Keratinocyte (primary cell): ENCODE data around the gene ULK3. TPM values are rescaled to one million over a fixed set of nuclear protein-coding genes. Genes with fewer than 3 reads are reported as not detected.

Experiments
- DNase-seq: peaks from one replicate; pipeline ENCODE4 v3.0.0-alpha.2; 2011; ENCODE audit warnings: low read depth, missing footprints, low spot score
- FAIRE-seq: peaks from 2 replicates; lab custom pipeline; 2011; peaks lifted over from hg19 to GRCh38; lab: Jason Lieb, UNC
- H2AFZ ChIP-seq: 2 replicates; pipeline ENCODE4 v1.6.0; 2012; ENCODE audit warnings: low read length, control low read depth, inconsistent platforms; ENCODE audit not compliant: control insufficient read depth
- H3K27ac ChIP-seq: 2 replicates; pipeline ENCODE4 v1.5.1; 2011; ENCODE audit warnings: low read length; ENCODE audit not compliant: control insufficient read depth, insufficient read depth
- H3K27me3 ChIP-seq: 3 replicates; pipeline ENCODE4 v1.6.0; 2011; ENCODE audit warnings: low read length; ENCODE audit not compliant: control insufficient read depth, insufficient read depth; ENCODE audit errors: extremely low read depth
- H3K36me3 ChIP-seq, 2 experiments: 2 replicates in 1 of 2; 3 replicates in 1 of 2; pipeline ENCODE4 v1.5.1; 2011; ENCODE audit warnings: low read length in 2 of 2, mild to moderate bottlenecking in 1 of 2; ENCODE audit not compliant: control insufficient read depth in 2 of 2, insufficient read depth in 2 of 2; ENCODE audit errors: extremely low read depth in 1 of 2
- H3K4me1 ChIP-seq: 3 replicates; pipeline ENCODE4 v1.5.1; 2011; ENCODE audit warnings: low read length; ENCODE audit not compliant: control insufficient read depth, insufficient read depth; ENCODE audit errors: extremely low read depth
- H3K4me2 ChIP-seq: 3 replicates; pipeline ENCODE4 v1.6.0; 2011; ENCODE audit warnings: low read depth, low read length; ENCODE audit not compliant: control insufficient read depth, insufficient read depth; ENCODE audit errors: extremely low read depth
- H3K4me3 ChIP-seq, 3 experiments: fragments of 200-600 bp in 1 of 3; sonication (generic) in 1 of 3; 2 replicates in 2 of 3; 3 replicates in 1 of 3; pipeline ENCODE4 v1.5.1; 2011 to 2016; ENCODE audit warnings: low read length in 3 of 3, mild to moderate bottlenecking in 3 of 3, control low read depth in 2 of 3, inconsistent platforms in 1 of 3, low read depth in 1 of 3, mixed read lengths in 1 of 3, mixed run types in 1 of 3, moderate library complexity in 1 of 3; ENCODE audit not compliant: control insufficient read depth in 2 of 3, insufficient read depth in 2 of 3; ENCODE audit errors: extremely low read depth in 1 of 3
- H3K79me2 ChIP-seq: 2 replicates; pipeline ENCODE4 v1.6.0; 2012; ENCODE audit warnings: low read length; ENCODE audit not compliant: control insufficient read depth, insufficient read depth
- H3K9ac ChIP-seq: 3 replicates; pipeline ENCODE4 v1.6.0; 2011; ENCODE audit warnings: low read length; ENCODE audit not compliant: control insufficient read depth, insufficient read depth; ENCODE audit errors: extremely low read depth
- H3K9me1 ChIP-seq: 3 replicates; pipeline ENCODE4 v1.6.0; 2011; ENCODE audit warnings: low read length; ENCODE audit not compliant: control insufficient read depth, insufficient read depth; ENCODE audit errors: extremely low read depth
- H3K9me3 ChIP-seq: 2 replicates; pipeline ENCODE4 v1.5.1; 2012; ENCODE audit warnings: low read depth, low read length; ENCODE audit not compliant: control insufficient read depth
- H4K20me1 ChIP-seq: 3 replicates; pipeline ENCODE4 v1.6.0; 2011; ENCODE audit warnings: low read length; ENCODE audit not compliant: control insufficient read depth, insufficient read depth; ENCODE audit errors: extremely low read depth
- CTCF ChIP-seq, 3 experiments: IDR thresholded peaks in 1 of 3; conservative IDR thresholded peaks in 1 of 3; optimal IDR thresholded peaks in 1 of 3; 2 replicates in 2 of 3; 3 replicates in 1 of 3; pipeline versions ENCODE3 to v1.5.1; 2011; ENCODE audit warnings: low read length in 3 of 3, mild to moderate bottlenecking in 3 of 3, moderate library complexity in 2 of 3, control low read depth in 1 of 3, inconsistent platforms in 1 of 3; ENCODE audit not compliant: insufficient read depth in 2 of 3; ENCODE audit errors: extremely low read depth in 1 of 3
- EZH2 ChIP-seq: IDR thresholded peaks from one replicate; pipeline ENCODE4 v1.6.1; 2012; ENCODE audit warnings: inconsistent platforms, mild to moderate bottlenecking, low read length, moderate library complexity
- dilution Hi-C: fragments of 300-500 bp; cut with MboI; formaldehyde crosslinking; loops from one replicate; pipeline ENCODE4 v1.7.0; 2020; ENCODE audit warnings: low sequenced_read_pairs; ENCODE audit not compliant: extremely low pct_ligation_motif_present
- polyA plus RNA-seq, 5 experiments: library from polyadenylated mRNA; depleted of rRNA in 3 of 5; stranded (reverse) in 3 of 5; stranded (forward) in 1 of 5; unstranded in 1 of 5; fragments of >200 nt; gene quantifications; 1 replicate in 1 of 5; 2 replicates in 3 of 5; 3 replicates in 1 of 5; pipeline versions ENCODE4 v1.2.1 to v1.2.3, GENCODE V29; 2011 to 2012; ENCODE audit warnings: missing spikeins in 2 of 5, low read depth in 1 of 5, low replicate concordance in 1 of 5

ULK3 gene
- polyA plus RNA-seq, 1 donor (not counting 4 experiments of a cell fraction or from before 2014, with no cell fraction given), result 16.5 TPM

DNA sequence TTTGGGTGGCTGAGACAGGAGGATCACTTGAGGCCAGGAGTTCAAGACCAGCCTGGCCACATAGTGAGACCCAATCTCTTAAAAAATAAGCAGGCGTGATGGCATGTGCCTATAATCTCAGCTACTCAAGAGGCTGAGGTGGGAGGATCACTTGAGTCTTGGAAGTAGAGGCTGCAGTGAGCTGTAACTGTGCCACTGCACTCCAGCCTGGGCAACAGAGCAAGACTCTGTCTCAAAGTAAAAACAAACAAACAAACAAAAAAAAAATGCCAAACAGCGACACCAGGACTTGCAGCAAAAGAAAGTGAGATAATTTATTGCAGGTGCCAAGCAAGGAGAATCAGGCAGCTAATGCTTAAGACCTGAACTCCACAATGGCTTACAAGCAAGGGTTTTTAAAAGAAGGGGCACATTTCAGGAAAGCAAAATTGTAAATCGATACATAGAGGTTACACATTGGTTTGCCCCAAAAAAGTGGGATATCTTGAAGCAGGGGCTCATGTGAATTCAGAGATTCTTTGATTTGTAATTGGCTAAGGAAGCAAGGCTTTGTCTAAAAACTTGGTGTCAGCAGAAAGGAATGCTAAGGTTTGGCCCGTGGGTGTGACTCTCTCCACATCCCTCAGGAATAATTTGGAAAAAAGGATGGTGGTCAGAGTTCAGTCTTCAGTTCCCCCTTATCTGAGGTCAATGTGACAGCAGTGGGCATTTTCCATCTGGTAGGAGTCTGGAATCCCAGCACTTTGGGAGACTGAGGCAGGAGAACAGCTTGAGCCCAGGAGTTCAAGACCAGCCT is 41.7 kb upstream of the ULK3 start:
- no peak for DNase-seq
- dilution Hi-C loops, result no loop called here

DNA sequence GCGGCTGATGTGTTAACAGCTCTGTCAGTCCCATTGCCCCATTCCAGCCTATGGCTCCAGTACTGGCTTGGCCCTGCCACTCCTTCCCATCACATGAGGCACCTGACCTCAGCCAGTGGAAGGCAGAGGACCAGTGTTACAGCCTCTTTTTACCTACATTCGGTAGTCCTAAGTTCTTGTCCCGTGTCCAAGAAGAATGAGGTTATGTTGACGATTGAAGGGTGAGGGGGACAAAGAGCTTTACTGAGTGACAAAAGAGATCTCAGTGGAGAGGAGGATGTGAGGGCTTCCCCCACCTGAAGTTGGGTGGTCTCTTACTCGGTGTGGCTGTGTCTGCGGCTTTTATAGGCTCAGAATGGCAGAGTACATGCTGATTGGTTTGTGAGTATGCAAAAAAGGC is 39.6 kb upstream of the ULK3 start:
- Histone ChIP-seq H3K36me3 (no peaks in the 10 kb centered on the region), H3K4me1 (peaks cover 20% of the 10 kb centered on the region), H3K9ac (no peak overlapping the region), H4K20me1 (no peaks in the 10 kb centered on the region), H2AFZ (no peak overlapping the region), H3K79me2 (no peaks in the 10 kb centered on the region), H3K4me2 (no peak overlapping the region), H3K27ac (no peak overlapping the region), H3K9me3 (no peaks in the 10 kb centered on the region), H3K27me3 (no peaks in the 10 kb centered on the region), H3K9me1 (no peaks in the 10 kb centered on the region), H3K4me3 (no peak overlapping the region)
- TF ChIP-seq EZH2, result no peak
- no peak for TF ChIP-seq CTCF (optimal IDR thresholded peaks at IDR 0.05 in 1 of 3, IDR thresholded peaks at IDR 0.05 in 1 of 3, conservative IDR thresholded peaks at IDR 0.05 in 1 of 3; ENCODE audit: extremely low read depth in 1 of 3, insufficient read depth in 2 of 3, low read length in 3 of 3)
- FAIRE-seq (no peak), DNase-seq (no peak)
- dilution Hi-C loops, result no loop called here

More for the DNA sequence above, 41.7 kb upstream of the ULK3 start:
- Histone ChIP-seq H4K20me1 (no peaks in the 10 kb centered on the region), H3K4me1 (peaks cover 28% of the 10 kb centered on the region), H3K36me3 (no peaks in the 10 kb centered on the region), H3K27me3 (no peaks in the 10 kb centered on the region), H3K4me2 (peak overlapping the region; percentile 41), H3K79me2 (no peaks in the 10 kb centered on the region), H3K9me3 (no peaks in the 10 kb centered on the region), H2AFZ (no peak overlapping the region), H3K9me1 (no peaks in the 10 kb centered on the region), H3K27ac (no peak overlapping the region), H3K4me3 (no peak overlapping the region), H3K9ac (no peak overlapping the region)
- FAIRE-seq, result peak; percentile 73
- TF ChIP-seq EZH2, result no peak
- TF ChIP-seq CTCF (optimal IDR thresholded peaks at IDR 0.05 in 1 of 3, IDR thresholded peaks at IDR 0.05 in 1 of 3, conservative IDR thresholded peaks at IDR 0.05 in 1 of 3; ENCODE audit: extremely low read depth in 1 of 3, insufficient read depth in 2 of 3, low read length in 3 of 3), result no peak
